Measurements from ENCODE around the gene CDK19.

DNA sequence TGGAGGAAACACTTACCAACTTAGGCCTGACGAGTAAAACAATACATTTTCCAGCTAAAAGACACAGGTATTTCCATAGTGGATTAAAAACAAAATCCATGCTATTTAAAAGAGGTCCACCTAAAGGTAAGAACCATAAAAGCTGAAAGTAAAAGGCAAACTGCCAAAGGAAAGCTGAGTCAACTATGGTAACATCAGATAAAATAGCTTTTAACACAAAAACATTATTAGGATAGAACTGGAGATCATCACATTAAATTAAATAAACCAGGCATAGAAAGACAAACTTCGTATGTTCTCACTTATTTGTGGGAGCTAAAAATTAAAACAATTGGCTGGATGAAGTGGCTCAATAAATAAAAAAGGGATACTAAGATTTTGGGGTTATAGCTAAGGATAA is 172.1 kb downstream of the CDK19 start:
- TF ChIP-seq POLR2AphosphoS5 (IDR thresholded peaks at IDR 0.05; ENCODE audit: borderline replicate concordance, low read depth, low read length) (no peak), EZH2 (IDR thresholded peaks at IDR 0.05) (no peak), FOXP2 (optimal IDR thresholded peaks at IDR 0.05; ENCODE audit: control extremely low read depth, extremely low read length, insufficient read depth) (no peak)

All from SK-N-MC (cell line).